CD4-positive, alpha-beta T cell treated with Interleukin-10 for 1 hour (primary cell): ENCODE measurements around the gene VAC14.
A peak's percentile ranks its signal among the peaks of the same experiment; 100 is the strongest.

ENCODE experiments used
- DNase-seq: peaks from one replicate; pipeline ENCODE4 v3.0.0-alpha.2; 2020

The VAC14 gene

GRCh38 chr16:70740914-70741782 lies 59.8 kb downstream of the VAC14 start:
- no peak for DNase-seq

GRCh38 chr16:70740174-70740913 lies 60.6 kb downstream of the VAC14 start:
- no peak for DNase-seq

- DNase-seq: no peak
These were observed 61.6 kb downstream of the VAC14 start for GRCh38 chr16:70739389-70739788.

GRCh38 chr16:70738083-70738977 lies 62.6 kb downstream of the VAC14 start:
- DNase-seq: peak; percentile 12

- DNase-seq: peak; percentile 71
These were observed 63.4 kb downstream of the VAC14 start for GRCh38 chr16:70737377-70738082.

GRCh38 chr16:70736465-70737376 lies 64.2 kb downstream of the VAC14 start:
- no peak for DNase-seq

GRCh38 chr16:70735141-70735979 lies 65.6 kb downstream of the VAC14 start:
- no peak for DNase-seq

GRCh38 chr16:70734522-70735095 lies 66.3 kb downstream of the VAC14 start:
- no peak for DNase-seq

- DNase-seq: no peak
These were observed 70.0 kb downstream of the VAC14 start for GRCh38 chr16:70730944-70731343.

GRCh38 chr16:70730031-70730430 lies 70.9 kb downstream of the VAC14 start:
- DNase-seq: no peak

GRCh38 chr16:70729292-70729691 lies 71.7 kb downstream of the VAC14 start:
- DNase-seq: no peak

GRCh38 chr16:70728150-70728549 lies 72.8 kb downstream of the VAC14 start:
- DNase-seq: no peak

- no peak for DNase-seq
These were observed 74.0 kb downstream of the VAC14 start for GRCh38 chr16:70726892-70727361.

GRCh38 chr16:70725912-70726828 lies 74.8 kb downstream of the VAC14 start:
- no peak for DNase-seq

- DNase-seq: no peak
These were observed 75.7 kb downstream of the VAC14 start for GRCh38 chr16:70725024-70725911.

GRCh38 chr16:70724146-70725023 lies 76.6 kb downstream of the VAC14 start:
- DNase-seq: no peak

- no peak for DNase-seq
These were observed 77.2 kb downstream of the VAC14 start for GRCh38 chr16:70723740-70724145.
